ENCODE results near the gene INKA2.

GRCh38 chr1:111776861-111777260 lies 37.7 kb upstream of the INKA2 start:
- TF ChIP-seq, protein P1, sequence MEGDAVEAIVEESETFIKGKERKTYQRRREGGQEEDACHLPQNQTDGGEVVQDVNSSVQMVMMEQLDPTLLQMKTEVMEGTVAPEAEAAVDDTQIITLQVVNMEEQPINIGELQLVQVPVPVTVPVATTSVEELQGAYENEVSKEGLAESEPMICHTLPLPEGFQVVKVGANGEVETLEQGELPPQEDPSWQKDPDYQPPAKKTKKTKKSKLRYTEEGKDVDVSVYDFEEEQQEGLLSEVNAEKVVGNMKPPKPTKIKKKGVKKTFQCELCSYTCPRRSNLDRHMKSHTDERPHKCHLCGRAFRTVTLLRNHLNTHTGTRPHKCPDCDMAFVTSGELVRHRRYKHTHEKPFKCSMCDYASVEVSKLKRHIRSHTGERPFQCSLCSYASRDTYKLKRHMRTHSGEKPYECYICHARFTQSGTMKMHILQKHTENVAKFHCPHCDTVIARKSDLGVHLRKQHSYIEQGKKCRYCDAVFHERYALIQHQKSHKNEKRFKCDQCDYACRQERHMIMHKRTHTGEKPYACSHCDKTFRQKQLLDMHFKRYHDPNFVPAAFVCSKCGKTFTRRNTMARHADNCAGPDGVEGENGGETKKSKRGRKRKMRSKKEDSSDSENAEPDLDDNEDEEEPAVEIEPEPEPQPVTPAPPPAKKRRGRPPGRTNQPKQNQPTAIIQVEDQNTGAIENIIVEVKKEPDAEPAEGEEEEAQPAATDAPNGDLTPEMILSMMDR (IDR thresholded peaks at IDR 0.05), result no peak
- TF ChIP-seq POLR2A (IDR thresholded peaks at IDR 0.05), result no peak

Data from body of pancreas (tissue), 4 donors.